K562 (cell line): ENCODE results near the gene PKHD1. TPM values are rescaled to one million over a fixed set of nuclear protein-coding genes. Genes with fewer than 3 reads are reported as not detected.

ENCODE experiments used
- ATAC-seq: fragments of 200-7000 bp; cut with Tn5 transposase; 3 replicates; pipeline ENCODE4 v1.9.1; 2020; ENCODE audit warnings: moderate library complexity
- BruUV-seq: library from RNA; stranded (reverse); fragments of 400-500 nt; replicated peaks from 2 replicates; lab custom pipeline; 2021; lab: Mats Ljungman, UMichigan
- CTCF ChIA-PET: fragments of 300-600 bp; formaldehyde crosslinking; extraction: SDS; loops from one replicate; lab custom pipeline; 2021; ENCODE audit warnings: low intra/inter-chr PET ratio; lab: Yijun Ruan, JAX
- POLR2A ChIA-PET: fragments of 300-600, 350-650 bp; sonication (Branson Sonifier 250); formaldehyde crosslinking; extraction: SDS; loops from one replicate; lab custom pipeline; 2021; ENCODE audit warnings: antibody characterized with exemption, inconsistent platforms; lab: Yijun Ruan, JAX
- DNase-seq, 4 experiments: peaks; one replicate each; pipeline versions ENCODE4 v3.0.0 to v3.0.0-alpha.2; 2011 to 2018; ENCODE audit warnings: low spot score in 3 of 4, mixed read lengths in 3 of 4; ENCODE audit errors: extremely low read depth in 1 of 4
- FAIRE-seq: peaks from 2 replicates; lab custom pipeline; 2011; peaks lifted over from hg19 to GRCh38; lab: Jason Lieb, UNC
- H2AFZ ChIP-seq: 2 replicates; pipeline ENCODE4 v1.6.0; 2011; ENCODE audit warnings: low read depth, low read length, control low read depth, inconsistent platforms
- H3K27ac ChIP-seq: fragments of 200-600 bp; 3 replicates; pipeline ENCODE4 v1.8.0; 2011; ENCODE audit warnings: low read depth, mild to moderate bottlenecking, control low read depth, inconsistent platforms, low read length, moderate library complexity, mixed read lengths; ENCODE audit errors: extremely low read depth
- H3K27me3 ChIP-seq, 2 experiments: fragments of 300-600 bp in 1 of 2; 2 replicates in 1 of 2; 3 replicates in 1 of 2; pipeline versions ENCODE4 v1.6.0 to v1.8.0; 2011; ENCODE audit warnings: inconsistent platforms in 2 of 2, low read length in 2 of 2, mild to moderate bottlenecking in 1 of 2, mixed read lengths in 1 of 2, moderate library complexity in 1 of 2; ENCODE audit not compliant: control insufficient read depth in 2 of 2, insufficient read depth in 2 of 2
- H3K36me3 ChIP-seq: fragments of 300-600 bp; 3 replicates; pipeline ENCODE4 v1.8.0; 2011; ENCODE audit warnings: mild to moderate bottlenecking, low read length, inconsistent platforms; ENCODE audit not compliant: control insufficient read depth, insufficient read depth
- H3K4me1 ChIP-seq, 2 experiments: fragments of 200-600 bp in 1 of 2; replicated peaks in 1 of 2; 2 replicates in 1 of 2; 3 replicates in 1 of 2; pipeline versions ENCODE4 v1.5.1 to v1.8.0; 2011; ENCODE audit warnings: inconsistent platforms in 2 of 2, low read length in 2 of 2, mild to moderate bottlenecking in 1 of 2, mixed read lengths in 1 of 2, moderate library complexity in 1 of 2; ENCODE audit not compliant: control insufficient read depth in 2 of 2, insufficient read depth in 2 of 2
- H3K4me2 ChIP-seq: 2 replicates; pipeline ENCODE4 v1.6.1; 2011; ENCODE audit warnings: low read length, control low read depth, inconsistent platforms, mixed read lengths; ENCODE audit not compliant: insufficient read depth
- H3K4me3 ChIP-seq: fragments of 200-600 bp; sonication (generic), shearing (Covaris generic); 2 replicates; pipeline ENCODE4 v1.5.1; 2016; ENCODE audit warnings: control low read depth, inconsistent platforms
- H3K79me2 ChIP-seq: fragments of 200-600 bp; 3 replicates; pipeline ENCODE4 v1.8.0; 2011; ENCODE audit warnings: low read length, inconsistent platforms; ENCODE audit not compliant: control insufficient read depth, insufficient read depth
- H3K9ac ChIP-seq, 2 experiments: 2 replicates each; pipeline versions ENCODE4 v1.6.0 to v1.6.1; 2011; ENCODE audit warnings: low read depth in 2 of 2, low read length in 2 of 2, control low read depth in 1 of 2, inconsistent platforms in 1 of 2, mild to moderate bottlenecking in 1 of 2, mixed read lengths in 1 of 2; ENCODE audit not compliant: insufficient read depth in 1 of 2
- H3K9me1 ChIP-seq: one replicate; pipeline ENCODE4 v1.6.0; 2011; ENCODE audit warnings: inconsistent platforms, mild to moderate bottlenecking, low read length, moderate library complexity; ENCODE audit not compliant: control insufficient read depth, insufficient read depth
- H3K9me3 ChIP-seq: replicated peaks from 2 replicates; pipeline ENCODE4 v1.5.1; 2011; ENCODE audit warnings: low read depth, low read length, inconsistent platforms; ENCODE audit not compliant: control insufficient read depth, insufficient read depth
- H4K20me1 ChIP-seq: replicated peaks from 2 replicates; pipeline ENCODE4 v1.6.1; 2011; ENCODE audit warnings: low read length, inconsistent platforms, mixed read lengths; ENCODE audit not compliant: control insufficient read depth, insufficient read depth
- GABPA ChIP-seq: fragments of 200-800 bp; sonication (Bioruptor generic); conservative IDR thresholded peaks from 2 replicates; pipeline ENCODE4 v1.6.1; 2016; ENCODE audit warnings: low read depth, missing genetic modification characterization, missing compliant biosample characterization
- HOXB6 ChIP-seq: fragments of 250-450 bp; sonication (Bioruptor Pico); IDR thresholded peaks from 2 replicates; pipeline ENCODE4 v1.5.1; 2022; ENCODE audit warnings: mild to moderate bottlenecking, borderline replicate concordance
- PREB ChIP-seq: sonication (generic); formaldehyde crosslinking; IDR thresholded peaks from 2 replicates; pipeline ENCODE4 v1.8.1; 2023; ENCODE audit warnings: mild to moderate bottlenecking, missing genetic modification reagents
- SMAD3 ChIP-seq: fragments of 450-650 bp; formaldehyde crosslinking; conservative IDR thresholded peaks from 2 replicates; pipeline ENCODE4 v1.4.0; 2020; ENCODE audit warnings: mild to moderate bottlenecking
- TBL1XR1 ChIP-seq, 2 experiments: IDR thresholded peaks; 2 replicates each; pipeline ENCODE4 v1.6.1; 2012; ENCODE audit warnings: improper control_type of control experiment in 2 of 2, low read length in 2 of 2, mild to moderate bottlenecking in 1 of 2
- WGBS: fragments of 100-300 bp; shearing (Covaris generic); methylation state at CpG from one replicate; pipeline ENCODE4 v1.1.6; 2016; ENCODE audit warnings: low coverage, mixed read lengths; ENCODE audit not compliant: insufficient coverage; ENCODE audit errors: missing lambda C conversion rate; 5-methylcytosine and 5-hydroxymethylcytosine counted together
- in situ Hi-C: fragments of 300-500 bp; cut with MboI; formaldehyde crosslinking; loops from 4 replicates; pipeline ENCODE4 v1.15.0; 2018; ENCODE audit warnings: inconsistent platforms, mixed read lengths
- intact Hi-C: fragments of 100-400 bp; cut with micrococcal nuclease; formaldehyde crosslinking; loops from 2 replicates; pipeline ENCODE4 v1.14.2; 2022
- polyA plus RNA-seq, 8 experiments: library from polyadenylated mRNA; depleted of rRNA in 4 of 8; stranded (reverse) in 5 of 8; unstranded in 3 of 8; fragments of >200 nt; fragmentation: Nextera tagmentation in 2 of 8; fragmentation: Illumina TruSeq in 1 of 8; extraction: Ambion mirVana in 2 of 8; extraction: Trizol in 1 of 8; gene quantifications; 2 replicates each; pipeline versions ENCODE4 v1.2.1 to v1.2.3, GENCODE V29; 2011 to 2014; ENCODE audit warnings: inconsistent platforms in 1 of 8, missing spikeins in 1 of 8
- total RNA-seq, 7 experiments: library from RNA; depleted of rRNA in 6 of 7; stranded (reverse); fragments of >200 nt in 6 of 7; fragmentation: Illumina TruSeq in 2 of 7; extraction: Trizol in 2 of 7; gene quantifications; 2 replicates each; pipeline versions ENCODE4 v1.2.1 to v1.2.3, GENCODE V29; 2011 to 2021; ENCODE audit warnings: low replicate concordance in 1 of 7
- TF ChIP-seq, protein P1 (sequence below): fragments of 450-650 bp; IDR thresholded peaks from one replicate; pipeline ENCODE4 v1.6.1; 2018; ENCODE audit warnings: mild to moderate bottlenecking, moderate library complexity; ENCODE audit not compliant: partially characterized antibody
- TF ChIP-seq, protein P2 (sequence below): fragments of 450-650 bp; IDR thresholded peaks from 2 replicates; pipeline ENCODE4 v1.6.1; 2014; ENCODE audit warnings: low read depth, mild to moderate bottlenecking, moderate library complexity, borderline replicate concordance

PKHD1 gene
- total and polyA plus RNA-seq, 9 of the 15 experiments (the other 6 are each of a cell fraction or from before 2014, with no cell fraction given) = 0.01 to 0.04 (median 0.01) TPM; not detected in 6

- ATAC-seq = no peak
- POLR2A ChIA-PET = interaction anchor here (0.6 kb wide), 1 partner anchor 18 kb away, joined by 3 read pairs; no protein-coding TSS in a partner anchor
These were observed 71.5 kb downstream of the PKHD1 start for GRCh38 chr6:52015953-52016352.

DNA sequence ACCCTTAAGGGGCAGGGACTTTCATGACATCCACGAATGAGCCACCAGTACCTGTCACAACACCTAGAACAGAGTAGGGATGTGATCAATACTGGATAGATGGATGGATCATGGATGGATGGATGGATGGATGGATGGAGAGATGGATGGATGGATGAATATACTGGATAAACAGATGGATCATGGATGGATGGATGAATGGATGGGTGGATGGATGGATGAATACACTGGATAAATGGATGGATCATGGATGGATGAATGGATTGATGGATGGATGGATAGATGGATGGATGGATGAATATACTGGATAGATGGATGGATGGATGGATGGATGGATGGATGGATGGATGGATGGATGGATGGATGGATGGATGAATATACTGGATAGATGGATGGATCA is 73.0 kb downstream of the PKHD1 start:
- H4K20me1 ChIP-seq = no peaks in the 10 kb centered on the region
- ChIA-PET POLR2A (interaction anchor here (1.1 kb wide), 1 partner anchor 21 kb away, joined by 3 read pairs; no protein-coding TSS in a partner anchor), CTCF (no interaction called here)
- no peaks in the 10 kb centered on the region for H3K9me1 ChIP-seq
- no TSS peak for BruUV-seq
- H3K9ac ChIP-seq = no peak overlapping the region
- H3K9me3 ChIP-seq = no peaks in the 10 kb centered on the region
- peaks cover 0 to 4% of the 10 kb centered on the region in 2 experiments; a peak in 1 of 5 replicates for H3K27me3 ChIP-seq
- no peak for FAIRE-seq
- no peak overlapping the region for H3K4me3 ChIP-seq
- no peak overlapping the region for H3K27ac ChIP-seq
- no peaks in the 10 kb centered on the region for H3K4me1 ChIP-seq
- intact Hi-C loops = no loop called here
- no peak for ATAC-seq
- no peaks in the 10 kb centered on the region for H3K36me3 ChIP-seq
- no peak overlapping the region for H2AFZ ChIP-seq
- in situ Hi-C loops = loop anchor here (25.0 kb wide), 2 partner anchors 1202 to 1877 kb away; partner anchors contain the start of gene TFAP2B
- no peaks in the 10 kb centered on the region for H3K79me2 ChIP-seq
- H3K4me2 ChIP-seq = no peak overlapping the region
- DNase-seq = no peak
- 0% methylated on average over 1 of the region's 1 CpG for WGBS
- TF ChIP-seq TBL1XR1 (IDR thresholded peaks at IDR 0.05; ENCODE audit: low read length in 2 of 2) (no peak), GABPA (tag) (no peak), HOXB6 (CRISPR knock-in tag) (no peak)
- TF ChIP-seq, protein P1, sequence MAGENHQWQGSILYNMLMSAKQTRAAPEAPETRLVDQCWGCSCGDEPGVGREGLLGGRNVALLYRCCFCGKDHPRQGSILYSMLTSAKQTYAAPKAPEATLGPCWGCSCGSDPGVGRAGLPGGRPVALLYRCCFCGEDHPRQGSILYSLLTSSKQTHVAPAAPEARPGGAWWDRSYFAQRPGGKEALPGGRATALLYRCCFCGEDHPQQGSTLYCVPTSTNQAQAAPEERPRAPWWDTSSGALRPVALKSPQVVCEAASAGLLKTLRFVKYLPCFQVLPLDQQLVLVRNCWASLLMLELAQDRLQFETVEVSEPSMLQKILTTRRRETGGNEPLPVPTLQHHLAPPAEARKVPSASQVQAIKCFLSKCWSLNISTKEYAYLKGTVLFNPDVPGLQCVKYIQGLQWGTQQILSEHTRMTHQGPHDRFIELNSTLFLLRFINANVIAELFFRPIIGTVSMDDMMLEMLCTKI = no peak
- TF ChIP-seq, protein P2, sequence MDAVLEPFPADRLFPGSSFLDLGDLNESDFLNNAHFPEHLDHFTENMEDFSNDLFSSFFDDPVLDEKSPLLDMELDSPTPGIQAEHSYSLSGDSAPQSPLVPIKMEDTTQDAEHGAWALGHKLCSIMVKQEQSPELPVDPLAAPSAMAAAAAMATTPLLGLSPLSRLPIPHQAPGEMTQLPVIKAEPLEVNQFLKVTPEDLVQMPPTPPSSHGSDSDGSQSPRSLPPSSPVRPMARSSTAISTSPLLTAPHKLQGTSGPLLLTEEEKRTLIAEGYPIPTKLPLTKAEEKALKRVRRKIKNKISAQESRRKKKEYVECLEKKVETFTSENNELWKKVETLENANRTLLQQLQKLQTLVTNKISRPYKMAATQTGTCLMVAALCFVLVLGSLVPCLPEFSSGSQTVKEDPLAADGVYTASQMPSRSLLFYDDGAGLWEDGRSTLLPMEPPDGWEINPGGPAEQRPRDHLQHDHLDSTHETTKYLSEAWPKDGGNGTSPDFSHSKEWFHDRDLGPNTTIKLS = no peak

More at GRCh38 chr6:52015953-52016352, 71.5 kb downstream of the PKHD1 start:
- intact Hi-C loops (no loop called here), in situ Hi-C loops (loop anchor here (25.0 kb wide), 2 partner anchors 1204 to 1879 kb away; partner anchors contain the start of gene TFAP2B)
- Histone ChIP-seq H3K9me1 (no peaks in the 10 kb centered on the region), H3K9ac (no peak overlapping the region), H3K36me3 (no peaks in the 10 kb centered on the region), H3K9me3 (no peaks in the 10 kb centered on the region), H3K79me2 (no peaks in the 10 kb centered on the region), H3K27me3 (peaks cover 0 to 4% of the 10 kb centered on the region in 2 experiments; a peak in 2 of 5 replicates), H3K4me1 (no peaks in the 10 kb centered on the region), H2AFZ (no peak overlapping the region), H3K27ac (no peak overlapping the region), H3K4me3 (no peak overlapping the region), H3K4me2 (no peak overlapping the region), H4K20me1 (no peaks in the 10 kb centered on the region)
- TF ChIP-seq SMAD3 (CRISPR knock-in tag) (no peak), PREB (CRISPR knock-in tag) (no peak)
- CTCF ChIA-PET = no interaction called here
- WGBS = 5% methylated on average over 1 of the region's 1 CpG
- BruUV-seq = no TSS peak
- FAIRE-seq (no peak), DNase-seq (no peak)
